ENCODE data around the gene TCERG1.

GRCh38 chr5:146539973-146540372 lies 92.8 kb downstream of the TCERG1 start:
- no peak for TF ChIP-seq EZH2 (IDR thresholded peaks at IDR 0.05; ENCODE audit: low read depth)
- no peak for TF ChIP-seq CTCF (conservative IDR thresholded peaks at IDR 0.05)
